Kidney epithelial cell (primary cell): ENCODE measurements around the gene MAP1LC3B2. TPM values are rescaled to one million over a fixed set of nuclear protein-coding genes. Genes with fewer than 3 reads are reported as not detected.

Source experiments
- DNase-seq: peaks from one replicate; pipeline ENCODE4 v3.0.0-alpha.2; 2010; ENCODE audit warnings: low read depth
- H3K27me3 ChIP-seq: 2 replicates; pipeline ENCODE4 v1.6.0; 2011; ENCODE audit warnings: low read length; ENCODE audit not compliant: control insufficient read depth, insufficient read depth
- H3K36me3 ChIP-seq: 2 replicates; pipeline ENCODE4 v1.5.1; 2011; ENCODE audit warnings: low read length; ENCODE audit not compliant: control insufficient read depth, insufficient read depth
- H3K4me3 ChIP-seq: 2 replicates; pipeline ENCODE4 v1.5.1; 2011; ENCODE audit warnings: low read depth, mild to moderate bottlenecking, control low read depth, low read length
- CTCF ChIP-seq: IDR thresholded peaks from 2 replicates; pipeline ENCODE4 v1.5.1; 2011; ENCODE audit warnings: mild to moderate bottlenecking, moderate library complexity, low read length, control low read depth, inconsistent platforms; ENCODE audit not compliant: insufficient read depth, poor library complexity, severe bottlenecking
- total RNA-seq: library from RNA; depleted of rRNA; stranded (reverse); fragments of >200 nt; gene quantifications from 2 replicates; pipeline ENCODE4 v1.2.3, GENCODE V29; 2015

Gene MAP1LC3B2
- total RNA-seq, 1 donor from 2014 or later, result 1.5 TPM

- Histone ChIP-seq H3K27me3 (no peaks in the 10 kb centered on the region), H3K4me3 (no peak overlapping the region), H3K36me3 (no peaks in the 10 kb centered on the region)
- DNase-seq, result no peak
- TF ChIP-seq CTCF, result no peak
These were observed 14.5 kb upstream of the MAP1LC3B2 start for GRCh38 chr12:116544656-116545055.

- TF ChIP-seq CTCF, result no peak
- DNase-seq, result no peak
- Histone ChIP-seq H3K4me3 (no peak overlapping the region), H3K27me3 (no peaks in the 10 kb centered on the region), H3K36me3 (no peaks in the 10 kb centered on the region)
These were observed 14.0 kb upstream of the MAP1LC3B2 start for GRCh38 chr12:116545144-116545543.

- H3K4me3 ChIP-seq, result no peak overlapping the region
- TF ChIP-seq CTCF, result no peak
- H3K27me3 ChIP-seq, result no peaks in the 10 kb centered on the region
- no peaks in the 10 kb centered on the region for H3K36me3 ChIP-seq
- DNase-seq, result no peak
These were observed 13.2 kb upstream of the MAP1LC3B2 start for GRCh38 chr12:116545936-116546335.

- H3K4me3 ChIP-seq, result no peak overlapping the region
- no peaks in the 10 kb centered on the region for H3K36me3 ChIP-seq
- peak; percentile 88 for DNase-seq
- H3K27me3 ChIP-seq, result no peaks in the 10 kb centered on the region
- TF ChIP-seq CTCF, result no peak
These were observed 11.2 kb upstream of the MAP1LC3B2 start for GRCh38 chr12:116547955-116548501.

GRCh38 chr12:116549993-116550392 lies 9.2 kb upstream of the MAP1LC3B2 start:
- DNase-seq, result no peak
- no peak overlapping the region for H3K4me3 ChIP-seq
- no peak for TF ChIP-seq CTCF
- H3K27me3 ChIP-seq, result no peaks in the 10 kb centered on the region
- no peaks in the 10 kb centered on the region for H3K36me3 ChIP-seq

- no peak for TF ChIP-seq CTCF
- Histone ChIP-seq H3K36me3 (no peaks in the 10 kb centered on the region), H3K4me3 (no peak overlapping the region), H3K27me3 (no peaks in the 10 kb centered on the region)
- no peak for DNase-seq
These were observed 8.0 kb upstream of the MAP1LC3B2 start for GRCh38 chr12:116551151-116551550.
